GM21717 (cell line): ENCODE measurements around the gene DEFB121.
"Not testable (repeated sequence)": the region's sequence is repeated elsewhere in the genome, so short reads cannot be mapped to it uniquely, and the experiment has no call there.

Source experiments
- ATAC-seq: cut with Tn5 transposase; IDR thresholded peaks from one replicate; pipeline ENCODE4 v1.9.1; 2021; ENCODE audit warnings: mild to moderate bottlenecking, moderate library complexity; ENCODE audit not compliant: unreplicated experiment

The DEFB121 gene

GRCh38 chr20:31406115-31406514 is at the start of gene DEFB121:
DEFB121 (minus strand) TSS chr20:31406215; CDS start chr20:31406152, 63 bp downstream.
- ATAC-seq, result no peak

GRCh38 chr20:31454361-31454760 is 48.3 kb upstream of the DEFB121 start:
- no peak for ATAC-seq

- ATAC-seq, result no peak
Observed at GRCh38 chr20:31452575-31452974, 46.6 kb upstream of the DEFB121 start.

GRCh38 chr20:31449511-31450414 is 43.7 kb upstream of the DEFB121 start:
- ATAC-seq, result no peak

- no peak for ATAC-seq
Observed at GRCh38 chr20:31446084-31446819, 40.2 kb upstream of the DEFB121 start.

- ATAC-seq, result no peak
Observed at GRCh38 chr20:31440012-31440659, 34.1 kb upstream of the DEFB121 start, which contains the start of gene DEFB123. DEFB123 (plus strand) TSS chr20:31440632; CDS start chr20:31440699, 67 bp downstream.

GRCh38 chr20:31430568-31431115 is 24.6 kb upstream of the DEFB121 start:
- ATAC-seq, result no peak

- ATAC-seq, result not testable (repeated sequence)
Observed at GRCh38 chr20:31427576-31427975, 21.6 kb upstream of the DEFB121 start.

- ATAC-seq, result not testable (repeated sequence)
Observed at GRCh38 chr20:31426891-31427551, 21.0 kb upstream of the DEFB121 start.

- ATAC-seq, result no peak
Observed at GRCh38 chr20:31425797-31426196, 19.8 kb upstream of the DEFB121 start.

- no peak for ATAC-seq
Observed at GRCh38 chr20:31418307-31418706, 12.3 kb upstream of the DEFB121 start.

GRCh38 chr20:31415653-31416052 is 9.6 kb upstream of the DEFB121 start:
- no peak for ATAC-seq

GRCh38 chr20:31414381-31414780 is 8.4 kb upstream of the DEFB121 start:
- ATAC-seq, result no peak

GRCh38 chr20:31410011-31410410 is 4.0 kb upstream of the DEFB121 start:
- no peak for ATAC-seq

GRCh38 chr20:31403886-31404285 is 2.1 kb downstream of the DEFB121 start:
- ATAC-seq, result no peak

- ATAC-seq, result no peak
Observed at GRCh38 chr20:31394900-31395299, 11.1 kb downstream of the DEFB121 start.

GRCh38 chr20:31392836-31393235 is 13.2 kb downstream of the DEFB121 start:
- ATAC-seq, result no peak

GRCh38 chr20:31390490-31390889 is 15.5 kb downstream of the DEFB121 start, which contains the start of gene DEFB119:
DEFB119 (minus strand) TSS chr20:31390590; CDS start chr20:31390483, 107 bp downstream.
- ATAC-seq, result no peak

GRCh38 chr20:31374346-31374745 is 31.7 kb downstream of the DEFB121 start:
- ATAC-seq, result no peak

GRCh38 chr20:31368301-31368700 is 37.7 kb downstream of the DEFB121 start, which contains the start of gene DEFB118:
DEFB118 (plus strand) TSS chr20:31368601; CDS start chr20:31368651, 50 bp downstream.
- ATAC-seq, result no peak
